Naive thymus-derived CD4-positive, alpha-beta T cell (primary cell): ENCODE results near the gene JAK2. TPM values are rescaled to one million over a fixed set of nuclear protein-coding genes. Genes with fewer than 3 reads are reported as not detected.

Experiments used
- ATAC-seq: fragments of 150-1000 bp; cut with Tn5 transposase; 2 replicates; pipeline ENCODE4 v1.10.0; 2021; ENCODE audit warnings: mild to moderate bottlenecking, moderate library complexity
- CTCF ChIA-PET: fragments of 350-600 bp; sonication (Branson Sonifier 250); formaldehyde crosslinking; loops from one replicate; lab custom pipeline; 2021; ENCODE audit warnings: antibody characterized with exemption; lab: Charles Lee
- POLR2A ChIA-PET: fragments of 350-600 bp; sonication (Branson Sonifier 250); formaldehyde crosslinking; loops from one replicate; lab custom pipeline; 2021; ENCODE audit warnings: antibody characterized with exemption, inconsistent platforms; lab: Charles Lee
- DNase-seq, 9 donors: peaks; one replicate each; pipeline versions ENCODE4 v3.0.0 to v3.0.0-alpha.2; 2020 to 2022; ENCODE audit warnings: mixed read lengths in 1 of 9
- H3K27ac ChIP-seq: one replicate; pipeline ENCODE4 v1.7.0; 2013; ENCODE audit warnings: mild to moderate bottlenecking, low read depth, low read length, moderate library complexity
- H3K27me3 ChIP-seq, 2 donors: one replicate each; pipeline ENCODE4 v1.7.0; 2013; ENCODE audit warnings: low read length in 2 of 2, mild to moderate bottlenecking in 2 of 2, moderate library complexity in 2 of 2; ENCODE audit not compliant: control insufficient read depth in 2 of 2, insufficient read depth in 2 of 2
- H3K36me3 ChIP-seq, 3 experiments: 1 replicate in 2 of 3; 2 replicates in 1 of 3; pipeline ENCODE4 v1.7.0; 2013; ENCODE audit warnings: low read length in 3 of 3, mild to moderate bottlenecking in 3 of 3, moderate library complexity in 1 of 3; ENCODE audit not compliant: insufficient read depth in 3 of 3, control insufficient read depth in 2 of 3
- H3K4me1 ChIP-seq, 2 donors: one replicate each; pipeline ENCODE4 v1.7.0; 2013; ENCODE audit warnings: low read length in 2 of 2, mild to moderate bottlenecking in 2 of 2, moderate library complexity in 1 of 2; ENCODE audit not compliant: control insufficient read depth in 2 of 2, insufficient read depth in 2 of 2
- H3K4me3 ChIP-seq: 2 replicates; pipeline ENCODE4 v1.7.0; 2013; ENCODE audit warnings: mild to moderate bottlenecking, low read length
- H3K9me3 ChIP-seq, 3 experiments: 1 replicate in 2 of 3; 2 replicates in 1 of 3; pipeline ENCODE4 v1.7.0; 2013; ENCODE audit warnings: low read length in 3 of 3; ENCODE audit not compliant: control insufficient read depth in 2 of 3
- H3K27ac Mint-ChIP-seq, 9 donors: one replicate each; pipeline ENCODE4 v1.8.0; 2020 to 2022; ENCODE audit warnings: mixed read lengths in 9 of 9, mild to moderate bottlenecking in 8 of 9, moderate library complexity in 5 of 9, inconsistent platforms in 2 of 9
- H3K27me3 Mint-ChIP-seq, 5 donors: one replicate each; pipeline ENCODE4 v1.8.0; 2021 to 2022; ENCODE audit warnings: mixed read lengths in 5 of 5, mild to moderate bottlenecking in 1 of 5
- H3K36me3 Mint-ChIP-seq, 5 donors: one replicate each; pipeline ENCODE4 v1.8.0; 2020 to 2022; ENCODE audit warnings: mixed read lengths in 5 of 5, mild to moderate bottlenecking in 3 of 5, inconsistent platforms in 1 of 5
- H3K4me1 Mint-ChIP-seq, 7 donors: one replicate each; pipeline ENCODE4 v1.8.0; 2020 to 2022; ENCODE audit warnings: mixed read lengths in 7 of 7, mild to moderate bottlenecking in 3 of 7, inconsistent platforms in 1 of 7
- H3K4me3 Mint-ChIP-seq, 10 donors: one replicate each; pipeline ENCODE4 v1.8.0; 2020 to 2022; ENCODE audit warnings: mild to moderate bottlenecking in 10 of 10, mixed read lengths in 10 of 10, moderate library complexity in 6 of 10, inconsistent platforms in 2 of 10
- H3K9me3 Mint-ChIP-seq, 11 donors: one replicate each; pipeline ENCODE4 v1.8.0; 2020 to 2022; ENCODE audit warnings: mixed read lengths in 11 of 11, mild to moderate bottlenecking in 4 of 11, inconsistent platforms in 1 of 11, moderate library complexity in 1 of 11
- intact Hi-C, 2 donors: fragments of 100-400 bp; cut with micrococcal nuclease; formaldehyde crosslinking; loops; one replicate each; pipeline ENCODE4 v1.15.1; 2023
- polyA plus RNA-seq, 2 donors: library from polyadenylated mRNA; unstranded; fragments of 300-500 nt; fragmentation: Illumina TruSeq; gene quantifications; one replicate each; pipeline ENCODE4 v1.2.3, GENCODE V29; 2021
- total RNA-seq, 6 experiments: library from RNA in 5 of 6; stranded (reverse) in 5 of 6; gene quantifications; 1 replicate in 5 of 6; 2 replicates in 1 of 6; pipeline ENCODE4 v1.2.3 and lab custom pipeline; 2021 to 2026

JAK2 gene
- total and polyA plus RNA-seq, 7 experiments from 2014 or later = 3.5 to 76.0 (median 12.5) TPM

DNA sequence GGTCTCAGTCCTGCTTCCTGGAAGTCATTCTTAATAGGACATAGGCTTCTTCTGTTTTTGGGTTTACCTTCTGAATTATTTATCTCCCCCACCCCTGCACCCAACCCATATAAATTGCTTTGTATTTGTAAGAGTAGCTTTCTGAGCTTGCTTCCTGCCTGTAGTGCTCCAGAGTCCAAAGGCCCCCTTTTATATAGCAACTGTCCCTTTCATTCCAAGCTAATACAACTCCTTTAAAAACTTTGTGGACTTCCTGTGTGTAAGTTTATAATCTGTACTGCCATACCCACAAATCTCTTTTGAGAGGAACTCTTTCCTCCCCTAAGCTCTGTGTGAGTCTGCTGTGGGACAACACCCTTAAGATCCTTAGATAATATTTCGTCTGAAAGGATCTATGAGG is 7.8 kb downstream of the JAK2 start:
- Mint-ChIP-seq H3K9me3 (peaks cover 0 to 15% (median 2%) of the 10 kb centered on the region in 11 donors), H3K4me3 (peak overlapping the region in 1 of 10 donors; percentile 40), H3K27me3 (no peaks in the 10 kb centered on the region), H3K4me1 (peaks cover 12 to 59% (median 22%) of the 10 kb centered on the region in 7 donors), H3K27ac (peak overlapping the region in 1 of 9 donors; percentile 44), H3K36me3 (peaks cover 0 to 48% (median 39%) of the 10 kb centered on the region in 5 donors)
- Histone ChIP-seq H3K4me1 (peaks cover 7 to 9% of the 10 kb centered on the region in 2 donors), H3K27ac (no peak overlapping the region), H3K36me3 (peaks cover 0 to 12% (median 11%) of the 10 kb centered on the region in 3 experiments), H3K27me3 (no peaks in the 10 kb centered on the region), H3K4me3 (no peak overlapping the region), H3K9me3 (peaks cover 0 to 8% (median 5%) of the 10 kb centered on the region in 3 experiments)
- intact Hi-C loops = no loop called here
- no peak for DNase-seq
- POLR2A ChIA-PET = no interaction called here
- CTCF ChIA-PET = interaction anchor here (0.9 kb wide), 1 partner anchor 229 kb away, joined by 3 read pairs; no protein-coding TSS in a partner anchor
- no peak for ATAC-seq

DNA sequence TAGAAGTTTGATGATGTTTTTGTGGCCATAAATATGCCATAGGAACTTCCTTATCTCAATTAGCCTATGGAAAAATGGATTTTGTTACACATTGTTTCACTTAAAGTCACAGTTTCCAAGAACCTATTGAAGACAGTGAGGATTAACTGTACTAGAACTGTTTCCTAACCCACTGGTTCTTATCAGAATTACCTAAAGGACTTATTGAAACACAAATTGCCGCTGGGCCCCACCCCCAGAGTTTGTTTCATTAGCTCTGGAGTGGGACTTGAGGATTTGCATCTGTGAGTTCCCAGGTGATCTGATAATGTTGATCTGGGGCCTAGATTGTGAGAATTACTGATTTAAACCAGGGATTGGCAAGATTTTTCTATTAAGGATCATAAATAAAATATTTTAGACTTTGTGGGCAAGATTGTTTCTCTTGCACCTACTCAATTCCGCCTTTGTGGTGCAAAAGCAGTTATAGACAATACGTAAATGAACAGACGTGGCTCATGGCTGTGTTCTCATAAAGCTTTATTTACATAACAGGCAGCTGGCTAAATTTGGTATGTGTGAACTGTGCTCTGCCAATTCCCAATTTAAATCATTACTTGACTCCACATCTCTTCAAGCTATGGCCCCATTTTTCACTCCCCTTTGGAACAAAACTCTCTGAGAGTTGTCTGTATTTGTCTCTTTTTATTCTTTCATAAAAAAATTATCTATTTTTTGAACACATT is 9.3 kb downstream of the JAK2 start:
- H3K4me1 ChIP-seq = no peaks in the 10 kb centered on the region
- H3K27ac ChIP-seq = no peak overlapping the region
- peaks cover 0 to 8% (median 5%) of the 10 kb centered on the region in 3 experiments for H3K9me3 ChIP-seq
- no peaks in the 10 kb centered on the region for H3K27me3 ChIP-seq
- ChIA-PET CTCF (interaction anchor here (0.5 kb wide), 1 partner anchor 443 kb away, joined by 3 read pairs; no protein-coding TSS in a partner anchor), POLR2A (interaction anchor here (0.7 kb wide), 1 partner anchor 627 kb away, joined by 4 read pairs; no protein-coding TSS in a partner anchor)
- Mint-ChIP-seq H3K36me3 (peaks cover 0 to 56% (median 43%) of the 10 kb centered on the region in 5 donors), H3K4me1 (peaks cover 16 to 72% (median 22%) of the 10 kb centered on the region in 7 donors), H3K27me3 (no peaks in the 10 kb centered on the region), H3K27ac (peak overlapping the region in 1 of 9 donors; percentile 1), H3K4me3 (no peak overlapping the region), H3K9me3 (peaks cover 0 to 15% (median 2%) of the 10 kb centered on the region in 11 donors)
- DNase-seq (no peak), ATAC-seq (no peak)
- intact Hi-C loops = no loop called here
- H3K4me3 ChIP-seq = no peak overlapping the region
- H3K36me3 ChIP-seq = peaks cover 0 to 12% (median 11%) of the 10 kb centered on the region in 3 experiments

DNA sequence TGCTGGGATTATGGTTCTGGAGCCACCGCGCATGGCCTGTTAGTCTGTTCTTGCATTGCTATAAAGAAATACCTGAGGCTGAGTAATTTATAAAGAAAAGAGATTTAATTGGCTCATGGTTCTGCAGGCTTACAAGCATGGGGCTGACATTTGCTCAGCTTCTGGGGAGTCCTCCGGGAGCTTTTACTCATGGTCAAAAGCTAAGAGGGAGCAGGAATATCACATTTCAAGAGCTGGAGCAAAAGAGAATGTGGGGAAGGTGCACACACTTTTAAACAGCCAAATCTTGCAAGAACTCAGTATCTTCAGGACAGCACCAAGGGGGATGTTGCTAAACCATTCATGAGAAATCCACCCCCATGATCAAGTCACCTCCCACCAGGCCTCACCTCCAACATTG is 12.1 kb downstream of the JAK2 start:
- ATAC-seq (no peak), DNase-seq (no peak)
- no peak overlapping the region for H3K4me3 ChIP-seq
- Mint-ChIP-seq H3K4me3 (peak overlapping the region in 1 of 10 donors; percentile 24), H3K27ac (peak overlapping the region in 1 of 9 donors; percentile 9), H3K9me3 (peaks cover 0 to 21% (median 7%) of the 10 kb centered on the region in 11 donors), H3K27me3 (no peaks in the 10 kb centered on the region), H3K4me1 (peaks cover 8 to 71% (median 15%) of the 10 kb centered on the region in 7 donors), H3K36me3 (peaks cover 0 to 66% (median 53%) of the 10 kb centered on the region in 5 donors)
- CTCF ChIA-PET = no interaction called here
- H3K36me3 ChIP-seq = peaks cover 0 to 6% (median 5%) of the 10 kb centered on the region in 3 experiments
- no peaks in the 10 kb centered on the region for H3K27me3 ChIP-seq
- POLR2A ChIA-PET = no interaction called here
- no peak overlapping the region for H3K27ac ChIP-seq
- H3K9me3 ChIP-seq = peaks cover 0 to 8% (median 4%) of the 10 kb centered on the region in 3 experiments
- no peaks in the 10 kb centered on the region for H3K4me1 ChIP-seq
- intact Hi-C loops = no loop called here

DNA sequence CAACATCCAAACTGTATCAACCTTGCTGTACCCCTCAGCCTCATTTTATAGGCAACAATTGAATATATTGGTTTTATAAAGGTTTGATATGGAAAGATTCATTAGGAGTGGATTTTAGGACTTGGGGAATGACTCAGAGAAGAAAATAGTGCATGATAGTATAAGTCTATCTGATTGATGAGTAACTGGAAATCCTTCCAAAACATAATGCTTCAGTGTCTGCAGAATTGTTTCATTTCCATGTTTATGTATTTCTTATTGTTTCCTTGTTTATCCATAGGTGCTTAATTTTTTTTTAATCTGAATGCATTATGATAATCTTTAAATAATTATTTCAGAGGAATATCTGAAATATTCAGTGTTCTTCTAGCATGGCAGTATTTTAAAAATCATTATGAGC is 12.6 kb downstream of the JAK2 start:
- ChIA-PET CTCF (no interaction called here), POLR2A (no interaction called here)
- ATAC-seq = no peak
- Mint-ChIP-seq H3K4me3 (peak overlapping the region in 1 of 10 donors; percentile 41), H3K27ac (no peak overlapping the region), H3K4me1 (peaks cover 4 to 67% (median 15%) of the 10 kb centered on the region in 7 donors), H3K27me3 (no peaks in the 10 kb centered on the region), H3K36me3 (peaks cover 0 to 63% (median 50%) of the 10 kb centered on the region in 5 donors), H3K9me3 (peaks cover 0 to 21% (median 5%) of the 10 kb centered on the region in 11 donors)
- peaks cover 0 to 2% (median under 1%) of the 10 kb centered on the region in 3 experiments for H3K36me3 ChIP-seq
- H3K4me1 ChIP-seq = no peaks in the 10 kb centered on the region
- no peaks in the 10 kb centered on the region for H3K27me3 ChIP-seq
- intact Hi-C loops = no loop called here
- DNase-seq = no peak
- no peak overlapping the region for H3K4me3 ChIP-seq
- H3K9me3 ChIP-seq = peaks cover 0 to 3% (median 0%) of the 10 kb centered on the region in 3 experiments
- no peak overlapping the region for H3K27ac ChIP-seq

DNA sequence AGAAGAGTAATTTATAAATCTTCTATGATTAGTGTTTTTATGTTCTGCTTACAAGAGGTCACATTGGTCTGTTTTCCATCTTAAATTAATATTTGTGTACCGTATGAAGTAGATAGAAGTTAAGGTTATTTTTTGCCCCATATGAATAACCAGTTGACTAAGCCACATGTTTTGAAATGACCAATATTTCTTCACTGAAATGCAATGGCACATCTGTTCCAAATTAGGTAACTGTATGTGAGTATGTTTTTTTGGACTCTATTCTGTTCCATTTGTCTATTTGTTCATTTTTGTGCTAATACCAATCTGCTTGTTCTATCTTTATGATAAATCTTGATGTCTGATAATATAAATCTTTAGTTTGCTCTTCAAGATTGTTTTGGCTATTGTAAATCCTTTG is 17.7 kb downstream of the JAK2 start:
- intact Hi-C loops = no loop called here
- H3K36me3 ChIP-seq = no peaks in the 10 kb centered on the region
- ChIA-PET POLR2A (no interaction called here), CTCF (no interaction called here)
- DNase-seq (no peak), ATAC-seq (no peak)
- no peaks in the 10 kb centered on the region for H3K27me3 Mint-ChIP-seq
- H3K4me3 ChIP-seq = no peak overlapping the region
- H3K4me3 Mint-ChIP-seq = no peak overlapping the region
- H3K27ac Mint-ChIP-seq = no peak overlapping the region
- H3K4me1 Mint-ChIP-seq = peaks cover 0 to 45% (median 9%) of the 10 kb centered on the region in 7 donors
- peaks cover 0 to 40% (median 22%) of the 10 kb centered on the region in 11 donors for H3K9me3 Mint-ChIP-seq
- no peak overlapping the region for H3K27ac ChIP-seq
- no peaks in the 10 kb centered on the region for H3K4me1 ChIP-seq
- H3K27me3 ChIP-seq = no peaks in the 10 kb centered on the region
- H3K36me3 Mint-ChIP-seq = peaks cover 4 to 65% (median 52%) of the 10 kb centered on the region in 5 donors
- no peaks in the 10 kb centered on the region for H3K9me3 ChIP-seq

DNA sequence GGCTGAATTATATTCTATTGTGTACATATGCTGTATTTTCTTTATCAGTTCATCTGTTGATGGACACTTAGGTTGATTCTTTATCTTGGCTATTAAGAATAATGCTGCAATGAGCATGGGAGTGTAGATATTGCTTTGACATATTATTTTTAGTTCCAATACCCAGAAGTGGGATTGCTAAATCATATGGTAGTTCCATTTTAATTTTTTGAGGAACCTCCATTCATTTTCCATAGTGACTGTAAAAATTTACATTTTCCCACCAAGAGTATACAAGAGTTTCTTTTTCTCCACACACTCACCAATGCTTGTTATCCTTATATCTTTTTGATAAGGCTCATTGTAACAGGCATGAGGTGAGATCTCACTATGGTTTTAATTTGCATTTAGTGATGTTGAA is 19.4 kb downstream of the JAK2 start:
- no peak overlapping the region for H3K27ac Mint-ChIP-seq
- ChIA-PET CTCF (no interaction called here), POLR2A (no interaction called here)
- Histone ChIP-seq H3K9me3 (no peaks in the 10 kb centered on the region), H3K4me3 (no peak overlapping the region), H3K4me1 (no peaks in the 10 kb centered on the region), H3K36me3 (no peaks in the 10 kb centered on the region), H3K27ac (no peak overlapping the region), H3K27me3 (no peaks in the 10 kb centered on the region)
- ATAC-seq (no peak), DNase-seq (no peak)
- peaks cover 0 to 40% (median 22%) of the 10 kb centered on the region in 11 donors for H3K9me3 Mint-ChIP-seq
- H3K36me3 Mint-ChIP-seq = peaks cover 4 to 62% (median 48%) of the 10 kb centered on the region in 5 donors
- H3K4me3 Mint-ChIP-seq = peak overlapping the region in 1 of 10 donors; percentile 27
- H3K27me3 Mint-ChIP-seq = no peaks in the 10 kb centered on the region
- intact Hi-C loops = no loop called here
- H3K4me1 Mint-ChIP-seq = peaks cover 12 to 42% (median 20%) of the 10 kb centered on the region in 7 donors
